Measurements from ENCODE around the gene CCDC187.

GRCh38 chr9:136240941-136241340 lies 63.0 kb downstream of the CCDC187 start:
- TF ChIP-seq CTCF (IDR thresholded peaks at IDR 0.05; ENCODE audit: borderline replicate concordance, extremely low read depth, low read length, poor library complexity, severe bottlenecking) (no peak), EZH2 (IDR thresholded peaks at IDR 0.05; ENCODE audit: borderline replicate concordance, low read depth, low read length, severe bottlenecking) (no peak)
